ENCODE results near the gene MBTD1.

DNA sequence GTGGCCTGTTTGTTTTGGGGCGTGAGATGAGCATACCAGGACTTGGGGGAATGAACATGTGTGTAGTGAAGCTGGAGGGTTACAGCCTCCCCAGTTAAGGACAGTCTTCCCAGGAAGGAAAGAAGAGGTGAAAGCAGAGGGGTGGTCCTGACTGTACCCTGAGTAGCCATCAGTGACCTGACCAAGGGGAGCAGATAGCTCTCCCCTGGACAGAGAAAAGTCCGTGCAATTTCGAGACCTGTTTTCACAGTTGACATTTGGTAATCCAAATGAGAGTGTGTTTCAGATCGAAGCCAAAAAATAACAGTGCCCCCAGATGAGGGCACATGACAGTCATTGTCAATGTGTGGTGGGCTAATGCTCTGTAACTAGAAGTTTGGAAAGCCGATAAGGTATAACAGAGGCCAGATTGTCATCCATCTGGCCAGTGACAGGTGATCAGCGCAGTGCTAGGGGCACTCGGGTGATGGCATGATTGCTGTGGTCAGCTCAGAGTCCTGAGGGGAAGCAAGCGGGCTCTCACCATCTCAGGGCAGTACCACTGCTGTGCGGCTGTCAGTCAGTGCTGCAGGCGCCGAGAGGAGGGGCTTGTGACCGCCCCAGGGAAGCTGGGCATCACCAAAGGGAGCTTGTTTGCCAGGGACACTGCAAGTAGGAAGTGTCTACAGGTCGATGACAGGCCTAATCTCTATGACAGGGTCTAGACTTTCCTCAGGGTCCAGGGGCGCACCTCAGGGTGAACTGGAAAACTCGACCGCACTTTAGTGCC lies 94.8 kb downstream of the MBTD1 start:
- TF ChIP-seq, protein P1, sequence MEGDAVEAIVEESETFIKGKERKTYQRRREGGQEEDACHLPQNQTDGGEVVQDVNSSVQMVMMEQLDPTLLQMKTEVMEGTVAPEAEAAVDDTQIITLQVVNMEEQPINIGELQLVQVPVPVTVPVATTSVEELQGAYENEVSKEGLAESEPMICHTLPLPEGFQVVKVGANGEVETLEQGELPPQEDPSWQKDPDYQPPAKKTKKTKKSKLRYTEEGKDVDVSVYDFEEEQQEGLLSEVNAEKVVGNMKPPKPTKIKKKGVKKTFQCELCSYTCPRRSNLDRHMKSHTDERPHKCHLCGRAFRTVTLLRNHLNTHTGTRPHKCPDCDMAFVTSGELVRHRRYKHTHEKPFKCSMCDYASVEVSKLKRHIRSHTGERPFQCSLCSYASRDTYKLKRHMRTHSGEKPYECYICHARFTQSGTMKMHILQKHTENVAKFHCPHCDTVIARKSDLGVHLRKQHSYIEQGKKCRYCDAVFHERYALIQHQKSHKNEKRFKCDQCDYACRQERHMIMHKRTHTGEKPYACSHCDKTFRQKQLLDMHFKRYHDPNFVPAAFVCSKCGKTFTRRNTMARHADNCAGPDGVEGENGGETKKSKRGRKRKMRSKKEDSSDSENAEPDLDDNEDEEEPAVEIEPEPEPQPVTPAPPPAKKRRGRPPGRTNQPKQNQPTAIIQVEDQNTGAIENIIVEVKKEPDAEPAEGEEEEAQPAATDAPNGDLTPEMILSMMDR (IDR thresholded peaks at IDR 0.05) = no peak
- TF ChIP-seq POLR2A (IDR thresholded peaks at IDR 0.05) = no peak
